LoVo (cell line): Measurements from ENCODE around the gene DSG3.

ENCODE experiments used
- DNase-seq: peaks from one replicate; pipeline ENCODE4 v3.0.0-alpha.2; 2016; ENCODE audit warnings: low spot score

The DSG3 gene

GRCh38 chr18:31432316-31432715 is 15.2 kb upstream of the DSG3 start:
- DNase-seq = no peak

GRCh38 chr18:31436825-31437224 is 10.7 kb upstream of the DSG3 start:
- no peak for DNase-seq

GRCh38 chr18:31438402-31438801 is 9.1 kb upstream of the DSG3 start:
- DNase-seq = no peak

GRCh38 chr18:31439807-31440325 is 7.7 kb upstream of the DSG3 start:
- DNase-seq = no peak

GRCh38 chr18:31440787-31441186 is 6.8 kb upstream of the DSG3 start:
- DNase-seq = no peak

- no peak for DNase-seq
Measured at GRCh38 chr18:31441493-31441892, 6.0 kb upstream of the DSG3 start.

- no peak for DNase-seq
Measured at GRCh38 chr18:31444142-31444541, 3.4 kb upstream of the DSG3 start.

GRCh38 chr18:31445908-31446307 is 1.6 kb upstream of the DSG3 start:
- no peak for DNase-seq

- no peak for DNase-seq
Measured at GRCh38 chr18:31446854-31447253, 687 bp upstream of the DSG3 start.

- no peak for DNase-seq
Measured at GRCh38 chr18:31450409-31450808, 2.9 kb downstream of the DSG3 start.

GRCh38 chr18:31451625-31452024 is 4.1 kb downstream of the DSG3 start:
- peak; percentile 46 for DNase-seq

- DNase-seq = peak; percentile 92
Measured at GRCh38 chr18:31454066-31454708, 6.6 kb downstream of the DSG3 start.

GRCh38 chr18:31469629-31470028 is 22.1 kb downstream of the DSG3 start:
- no peak for DNase-seq

- no peak for DNase-seq
Measured at GRCh38 chr18:31478688-31479087, 31.1 kb downstream of the DSG3 start.

GRCh38 chr18:31482051-31482450 is 34.5 kb downstream of the DSG3 start:
- DNase-seq = no peak

- DNase-seq = no peak
Measured at GRCh38 chr18:31483396-31483795, 35.9 kb downstream of the DSG3 start.

- no peak for DNase-seq
Measured at GRCh38 chr18:31484461-31484860, 36.9 kb downstream of the DSG3 start.

- DNase-seq = no peak
Measured at GRCh38 chr18:31486165-31486564, 38.6 kb downstream of the DSG3 start.

GRCh38 chr18:31487246-31488015 is 39.9 kb downstream of the DSG3 start:
- DNase-seq = no peak

GRCh38 chr18:31489311-31489710 is 41.8 kb downstream of the DSG3 start:
- no peak for DNase-seq

GRCh38 chr18:31490387-31490786 is 42.8 kb downstream of the DSG3 start:
- DNase-seq = peak; percentile 76

GRCh38 chr18:31490833-31491232 is 43.3 kb downstream of the DSG3 start:
- DNase-seq = peak; percentile 48

- no peak for DNase-seq
Measured at GRCh38 chr18:31491586-31491985, 44.0 kb downstream of the DSG3 start.

GRCh38 chr18:31492671-31493070 is 45.1 kb downstream of the DSG3 start:
- no peak for DNase-seq
